ENCODE data around the gene IL5RA.

Gene IL5RA

GRCh38 chr3:3082234-3082924 is 27.8 kb downstream of the IL5RA start:
- H2BK12ac ChIP-seq (ENCODE audit: low read length) = no peak overlapping the region
- H3K4ac ChIP-seq (ENCODE audit: low read depth, low read length) = no peak overlapping the region
- no peak overlapping the region for H2AFZ ChIP-seq (ENCODE audit: insufficient read depth, low read length, poor library complexity)
- H3K18ac ChIP-seq (ENCODE audit: low read length) = no peak overlapping the region
- WGBS (ENCODE audit: extremely low coverage, insufficient coverage, insufficient read length) = no CpG with 5 or more reads among the region's 2 CpGs
- DNase-seq = no peak
- no peak overlapping the region for H4K8ac ChIP-seq (ENCODE audit: low read depth, low read length)
- H4K12ac ChIP-seq (ENCODE audit: low read depth, low read length) = no peak overlapping the region
- no peaks in the 10 kb centered on the region for H3K79me1 ChIP-seq (ENCODE audit: low read length)
- no peak overlapping the region for H4K91ac ChIP-seq (ENCODE audit: low read depth, low read length)
- no peaks in the 10 kb centered on the region for H3K79me2 ChIP-seq (ENCODE audit: control insufficient read depth, insufficient read depth, low read length, poor library complexity)
- no peak overlapping the region for H2BK120ac ChIP-seq (ENCODE audit: insufficient read depth, low read length, poor library complexity)
- peaks cover 3% of the 10 kb centered on the region for H3K9me3 ChIP-seq (ENCODE audit: insufficient read depth, low read depth, low read length)
- H3K23ac ChIP-seq (ENCODE audit: low read length) = no peak overlapping the region
- H2BK5ac ChIP-seq (ENCODE audit: low read depth, low read length, poor library complexity) = no peak overlapping the region
- H3K4me3 ChIP-seq (ENCODE audit: low read depth, low read length) = no peak overlapping the region
- H3K4me1 ChIP-seq (ENCODE audit: control insufficient read depth in 1 of 2, insufficient read depth in 2 of 2, low read length in 2 of 2) = no peaks in the 10 kb centered on the region
- H3K36me3 ChIP-seq (ENCODE audit: control insufficient read depth in 1 of 2, insufficient read depth in 2 of 2, low read length in 2 of 2) = no peaks in the 10 kb centered on the region
- H2AK5ac ChIP-seq (ENCODE audit: low read length) = no peak overlapping the region
- no peak overlapping the region for H3K27ac ChIP-seq (ENCODE audit: low read depth, low read length)
- H3K4me2 ChIP-seq (ENCODE audit: low read length) = no peak overlapping the region
- H3K27me3 ChIP-seq (ENCODE audit: insufficient read depth, low read length) = no peaks in the 10 kb centered on the region
- H3K9ac ChIP-seq (ENCODE audit: low read length) = no peak overlapping the region
- no peak overlapping the region for H3K14ac ChIP-seq (ENCODE audit: low read length)

- Histone ChIP-seq H3K14ac (ENCODE audit: low read length) (no peak overlapping the region), H3K9ac (ENCODE audit: low read length) (no peak overlapping the region), H2AFZ (ENCODE audit: insufficient read depth, low read length, poor library complexity) (no peak overlapping the region), H2BK12ac (ENCODE audit: low read length) (no peak overlapping the region), H2BK5ac (ENCODE audit: low read depth, low read length, poor library complexity) (no peak overlapping the region), H3K9me3 (ENCODE audit: insufficient read depth, low read depth, low read length) (peaks cover 3% of the 10 kb centered on the region), H3K4ac (ENCODE audit: low read depth, low read length) (no peak overlapping the region), H3K79me1 (ENCODE audit: low read length) (no peaks in the 10 kb centered on the region), H2BK120ac (ENCODE audit: insufficient read depth, low read length, poor library complexity) (no peak overlapping the region), H3K36me3 (ENCODE audit: control insufficient read depth in 1 of 2, insufficient read depth in 2 of 2, low read length in 2 of 2) (no peaks in the 10 kb centered on the region), H3K4me3 (ENCODE audit: low read depth, low read length) (no peak overlapping the region), H2AK5ac (ENCODE audit: low read length) (no peak overlapping the region), H3K27me3 (ENCODE audit: insufficient read depth, low read length) (no peaks in the 10 kb centered on the region), H4K91ac (ENCODE audit: low read depth, low read length) (no peak overlapping the region), H4K12ac (ENCODE audit: low read depth, low read length) (no peak overlapping the region), H3K18ac (ENCODE audit: low read length) (no peak overlapping the region), H3K4me2 (ENCODE audit: low read length) (no peak overlapping the region), H3K23ac (ENCODE audit: low read length) (no peak overlapping the region), H4K8ac (ENCODE audit: low read depth, low read length) (no peak overlapping the region), H3K79me2 (ENCODE audit: control insufficient read depth, insufficient read depth, low read length, poor library complexity) (no peaks in the 10 kb centered on the region), H3K4me1 (ENCODE audit: control insufficient read depth in 1 of 2, insufficient read depth in 2 of 2, low read length in 2 of 2) (no peaks in the 10 kb centered on the region), H3K27ac (ENCODE audit: low read depth, low read length) (no peak overlapping the region)
- no CpG with 5 or more reads among the region's 9 CpGs for WGBS (ENCODE audit: extremely low coverage, insufficient coverage, insufficient read length)
- DNase-seq = no peak
Measured at GRCh38 chr3:3081381-3082233, 28.6 kb downstream of the IL5RA start.

GRCh38 chr3:3080309-3080708 is 29.9 kb downstream of the IL5RA start:
- Histone ChIP-seq H2AFZ (ENCODE audit: insufficient read depth, low read length, poor library complexity) (no peak overlapping the region), H3K4ac (ENCODE audit: low read depth, low read length) (no peak overlapping the region), H3K36me3 (ENCODE audit: control insufficient read depth in 1 of 2, insufficient read depth in 2 of 2, low read length in 2 of 2) (no peaks in the 10 kb centered on the region), H3K9me3 (ENCODE audit: insufficient read depth, low read depth, low read length) (peaks cover 3% of the 10 kb centered on the region), H3K4me1 (ENCODE audit: control insufficient read depth in 1 of 2, insufficient read depth in 2 of 2, low read length in 2 of 2) (no peaks in the 10 kb centered on the region), H2AK5ac (ENCODE audit: low read length) (no peak overlapping the region), H3K23ac (ENCODE audit: low read length) (no peak overlapping the region), H3K4me2 (ENCODE audit: low read length) (no peak overlapping the region), H3K79me2 (ENCODE audit: control insufficient read depth, insufficient read depth, low read length, poor library complexity) (no peaks in the 10 kb centered on the region), H3K27me3 (ENCODE audit: insufficient read depth, low read length) (no peaks in the 10 kb centered on the region), H4K8ac (ENCODE audit: low read depth, low read length) (no peak overlapping the region), H3K79me1 (ENCODE audit: low read length) (no peaks in the 10 kb centered on the region), H2BK5ac (ENCODE audit: low read depth, low read length, poor library complexity) (no peak overlapping the region), H2BK12ac (ENCODE audit: low read length) (no peak overlapping the region), H3K4me3 (ENCODE audit: low read depth, low read length) (no peak overlapping the region), H3K9ac (ENCODE audit: low read length) (no peak overlapping the region), H3K18ac (ENCODE audit: low read length) (no peak overlapping the region), H4K12ac (ENCODE audit: low read depth, low read length) (no peak overlapping the region), H3K14ac (ENCODE audit: low read length) (no peak overlapping the region), H4K91ac (ENCODE audit: low read depth, low read length) (no peak overlapping the region), H3K27ac (ENCODE audit: low read depth, low read length) (no peak overlapping the region), H2BK120ac (ENCODE audit: insufficient read depth, low read length, poor library complexity) (no peak overlapping the region)
- no CpG with 5 or more reads among the region's 5 CpGs for whole genome bisulfite sequencing (ENCODE audit: extremely low coverage, insufficient coverage, insufficient read length)
- no peak for DNase-seq

- WGBS (ENCODE audit: extremely low coverage, insufficient coverage, insufficient read length) = no CpG with 5 or more reads among the region's 5 CpGs
- no peak overlapping the region for H4K8ac ChIP-seq (ENCODE audit: low read depth, low read length)
- no peak overlapping the region for H3K4me2 ChIP-seq (ENCODE audit: low read length)
- no peaks in the 10 kb centered on the region for H3K4me1 ChIP-seq (ENCODE audit: control insufficient read depth in 1 of 2, insufficient read depth in 2 of 2, low read length in 2 of 2)
- no peaks in the 10 kb centered on the region for H3K27me3 ChIP-seq (ENCODE audit: insufficient read depth, low read length)
- H3K14ac ChIP-seq (ENCODE audit: low read length) = no peak overlapping the region
- no peak overlapping the region for H2BK120ac ChIP-seq (ENCODE audit: insufficient read depth, low read length, poor library complexity)
- no peak overlapping the region for H3K9ac ChIP-seq (ENCODE audit: low read length)
- no peak overlapping the region for H4K12ac ChIP-seq (ENCODE audit: low read depth, low read length)
- peaks cover 2% of the 10 kb centered on the region for H3K9me3 ChIP-seq (ENCODE audit: insufficient read depth, low read depth, low read length)
- H3K23ac ChIP-seq (ENCODE audit: low read length) = no peak overlapping the region
- H3K4ac ChIP-seq (ENCODE audit: low read depth, low read length) = no peak overlapping the region
- H3K79me2 ChIP-seq (ENCODE audit: control insufficient read depth, insufficient read depth, low read length, poor library complexity) = no peaks in the 10 kb centered on the region
- H2AFZ ChIP-seq (ENCODE audit: insufficient read depth, low read length, poor library complexity) = no peak overlapping the region
- no peak overlapping the region for H2AK5ac ChIP-seq (ENCODE audit: low read length)
- no peak overlapping the region for H3K27ac ChIP-seq (ENCODE audit: low read depth, low read length)
- H4K91ac ChIP-seq (ENCODE audit: low read depth, low read length) = no peak overlapping the region
- H3K79me1 ChIP-seq (ENCODE audit: low read length) = no peaks in the 10 kb centered on the region
- no peak for DNase-seq
- no peak overlapping the region for H2BK5ac ChIP-seq (ENCODE audit: low read depth, low read length, poor library complexity)
- no peaks in the 10 kb centered on the region for H3K36me3 ChIP-seq (ENCODE audit: control insufficient read depth in 1 of 2, insufficient read depth in 2 of 2, low read length in 2 of 2)
- H2BK12ac ChIP-seq (ENCODE audit: low read length) = no peak overlapping the region
- H3K18ac ChIP-seq (ENCODE audit: low read length) = no peak overlapping the region
- no peak overlapping the region for H3K4me3 ChIP-seq (ENCODE audit: low read depth, low read length)
Measured at GRCh38 chr3:3074551-3075257, 35.5 kb downstream of the IL5RA start.
